GM12873 (cell line): ENCODE measurements around the gene KIF12.

Source experiments
- TF ChIP-seq, protein P1 (sequence below): IDR thresholded peaks from 2 replicates; pipeline ENCODE4 v1.5.1; 2012; ENCODE audit warnings: low read depth, mild to moderate bottlenecking, moderate library complexity, low read length, control low read depth; ENCODE audit not compliant: insufficient read depth; ENCODE audit errors: missing control alignments

KIF12 gene

DNA sequence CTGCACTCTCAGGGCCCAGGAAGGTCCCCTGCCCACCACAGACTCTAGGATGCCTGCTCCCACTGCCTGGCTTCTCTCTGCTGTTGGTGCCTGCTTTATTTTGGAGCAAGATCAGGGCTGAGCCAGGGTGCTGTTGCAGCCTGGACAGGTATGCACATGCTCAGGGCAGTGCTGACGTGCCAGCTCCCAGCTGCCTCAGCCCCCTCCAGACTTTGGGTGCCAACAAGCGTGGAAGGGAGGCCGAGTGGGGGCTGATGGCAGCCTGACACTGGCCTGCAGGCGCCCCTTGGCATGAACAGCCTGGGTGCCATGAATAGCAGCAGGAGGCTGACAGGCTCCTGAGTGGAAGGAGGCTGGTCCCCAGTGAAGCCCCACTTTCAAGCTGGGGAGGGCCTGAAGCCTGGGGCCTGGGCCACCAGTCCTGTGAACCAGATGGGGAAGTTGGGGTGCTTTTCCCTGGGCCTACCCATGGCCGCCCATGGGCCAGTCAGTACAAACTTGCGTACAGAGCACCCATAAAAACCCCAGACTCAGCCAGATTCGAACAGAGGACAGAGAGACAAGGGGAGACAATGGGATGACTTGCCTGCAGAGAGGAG lies 27.8 kb downstream of the KIF12 start:
- TF ChIP-seq, protein P1, sequence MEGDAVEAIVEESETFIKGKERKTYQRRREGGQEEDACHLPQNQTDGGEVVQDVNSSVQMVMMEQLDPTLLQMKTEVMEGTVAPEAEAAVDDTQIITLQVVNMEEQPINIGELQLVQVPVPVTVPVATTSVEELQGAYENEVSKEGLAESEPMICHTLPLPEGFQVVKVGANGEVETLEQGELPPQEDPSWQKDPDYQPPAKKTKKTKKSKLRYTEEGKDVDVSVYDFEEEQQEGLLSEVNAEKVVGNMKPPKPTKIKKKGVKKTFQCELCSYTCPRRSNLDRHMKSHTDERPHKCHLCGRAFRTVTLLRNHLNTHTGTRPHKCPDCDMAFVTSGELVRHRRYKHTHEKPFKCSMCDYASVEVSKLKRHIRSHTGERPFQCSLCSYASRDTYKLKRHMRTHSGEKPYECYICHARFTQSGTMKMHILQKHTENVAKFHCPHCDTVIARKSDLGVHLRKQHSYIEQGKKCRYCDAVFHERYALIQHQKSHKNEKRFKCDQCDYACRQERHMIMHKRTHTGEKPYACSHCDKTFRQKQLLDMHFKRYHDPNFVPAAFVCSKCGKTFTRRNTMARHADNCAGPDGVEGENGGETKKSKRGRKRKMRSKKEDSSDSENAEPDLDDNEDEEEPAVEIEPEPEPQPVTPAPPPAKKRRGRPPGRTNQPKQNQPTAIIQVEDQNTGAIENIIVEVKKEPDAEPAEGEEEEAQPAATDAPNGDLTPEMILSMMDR = no peak

DNA sequence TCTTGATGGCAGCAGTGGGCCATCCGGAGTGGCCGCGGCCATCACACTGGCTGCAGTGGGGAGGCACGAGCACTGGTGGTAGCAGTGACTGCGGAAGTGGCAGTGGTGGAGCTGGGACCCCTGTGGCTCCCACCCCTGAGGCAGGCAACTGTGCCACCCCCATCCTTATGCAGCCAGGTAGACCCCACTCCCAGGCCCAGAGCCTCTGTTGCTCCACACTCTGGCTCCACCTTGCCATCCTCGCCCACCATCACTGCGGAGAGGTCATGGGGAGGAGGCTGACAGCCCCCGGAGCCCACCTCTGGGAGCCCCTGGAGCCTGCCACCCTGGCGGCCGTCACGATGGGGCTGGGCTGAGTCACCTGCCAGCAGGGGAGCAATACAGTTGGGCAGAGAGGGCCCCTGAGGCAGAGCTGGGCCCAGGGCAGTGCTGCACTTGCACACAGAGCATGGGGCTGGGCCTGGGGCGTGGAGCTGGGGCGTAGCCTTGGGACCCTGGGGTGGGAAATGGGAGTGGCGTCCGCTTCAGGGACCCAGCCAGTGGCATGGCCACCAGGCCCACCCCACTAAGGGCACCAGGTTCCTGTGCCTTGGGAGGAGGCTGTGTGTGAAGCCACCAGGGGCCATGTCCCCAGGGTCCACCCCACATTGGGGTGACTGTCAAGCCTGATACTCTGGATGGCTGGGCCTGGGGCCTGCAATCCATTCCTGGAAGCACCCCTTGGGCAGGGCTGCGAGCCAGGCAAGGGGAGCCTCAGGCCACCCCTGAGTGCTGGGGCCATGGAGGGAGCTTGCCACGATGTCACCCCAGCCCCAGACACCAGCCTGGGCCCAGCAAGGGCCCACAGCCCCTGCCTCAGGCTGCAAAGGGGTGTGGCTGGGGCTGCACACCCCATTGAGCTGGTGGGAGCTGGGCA lies 28.6 kb downstream of the KIF12 start:
- TF ChIP-seq, protein P1 = no peak

DNA sequence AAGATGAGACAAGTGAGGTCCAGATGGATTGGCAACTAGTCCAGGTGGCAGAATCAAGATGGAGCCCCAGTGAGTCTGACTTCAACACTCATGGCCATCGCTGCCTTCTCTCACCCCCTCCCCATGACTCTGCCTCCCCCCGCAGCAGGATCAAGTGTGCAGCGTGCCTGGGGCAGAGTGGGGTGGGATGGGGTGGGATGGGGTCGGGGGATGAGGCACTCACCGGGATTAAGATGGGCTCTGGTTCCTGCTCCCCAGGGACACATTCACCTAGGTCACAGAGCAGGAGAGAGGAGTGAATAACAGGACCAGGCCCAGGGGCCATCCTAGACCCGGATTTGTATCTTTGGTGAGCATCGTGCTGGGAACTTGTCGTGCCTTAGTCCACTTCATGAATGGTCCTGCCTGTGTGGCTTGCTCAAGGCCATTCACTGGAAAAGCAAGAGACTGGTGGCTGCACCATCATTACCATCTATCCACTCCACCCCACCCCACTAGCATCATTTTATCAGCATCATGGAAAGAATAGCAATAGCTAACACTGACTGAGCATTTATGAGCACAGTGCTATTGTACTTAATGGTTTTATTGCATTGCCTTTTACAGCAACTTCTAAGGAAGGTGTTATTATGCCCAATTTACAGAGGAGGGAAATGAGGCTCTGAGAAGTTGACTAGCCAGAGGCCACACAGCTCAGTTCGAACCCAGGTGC lies 29.5 kb downstream of the KIF12 start:
- TF ChIP-seq, protein P1 = no peak

DNA sequence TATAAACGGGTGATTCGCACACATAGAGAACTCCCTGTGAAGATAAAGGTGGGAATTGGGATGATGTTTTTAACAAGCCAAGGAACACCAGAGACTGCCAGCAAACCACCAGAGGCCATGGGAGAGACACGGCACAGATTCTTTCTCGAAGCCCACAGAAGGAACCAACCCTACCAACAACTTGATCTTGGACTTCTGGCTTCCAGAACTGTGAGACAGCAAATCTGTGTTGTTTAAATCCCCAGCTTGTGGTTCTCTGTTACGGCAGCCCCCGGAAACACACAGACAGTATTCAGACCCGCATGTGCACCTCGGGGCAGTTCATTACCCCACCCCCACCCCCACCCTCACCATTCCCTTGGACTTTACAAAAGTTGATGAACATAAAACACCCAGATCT lies 33.8 kb downstream of the KIF12 start:
- TF ChIP-seq, protein P1 = no peak

DNA sequence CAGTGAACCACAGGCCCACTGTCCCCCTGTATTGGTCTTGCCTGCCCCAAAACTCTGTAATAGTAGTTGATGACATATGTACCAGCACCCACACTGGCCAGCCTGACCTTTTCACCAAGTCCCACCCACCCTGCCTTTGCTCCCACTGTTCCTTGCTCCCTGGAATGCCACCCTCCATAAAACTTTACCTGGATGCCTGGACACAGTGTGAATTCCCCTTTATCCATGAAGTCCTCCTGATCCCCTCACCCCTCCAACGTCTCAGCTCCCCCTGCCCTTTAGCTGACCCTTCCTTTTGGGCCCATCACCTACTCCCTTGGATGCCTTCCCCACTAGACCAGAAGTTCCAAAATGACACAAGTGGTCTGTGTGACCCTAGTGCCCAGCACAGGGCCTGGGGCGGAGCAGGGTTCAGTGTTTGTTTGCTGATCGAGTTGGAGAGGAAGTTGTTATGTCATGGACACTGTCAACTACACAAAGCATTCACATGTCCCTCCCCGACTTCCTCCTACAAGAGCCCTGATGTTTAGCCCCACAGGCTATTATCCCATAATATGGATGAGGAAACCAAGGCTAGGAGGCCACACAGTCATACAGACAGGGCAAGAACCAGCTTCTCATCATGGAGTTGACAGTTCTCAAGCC lies 37.1 kb downstream of the KIF12 start:
- TF ChIP-seq, protein P1 = no peak

DNA sequence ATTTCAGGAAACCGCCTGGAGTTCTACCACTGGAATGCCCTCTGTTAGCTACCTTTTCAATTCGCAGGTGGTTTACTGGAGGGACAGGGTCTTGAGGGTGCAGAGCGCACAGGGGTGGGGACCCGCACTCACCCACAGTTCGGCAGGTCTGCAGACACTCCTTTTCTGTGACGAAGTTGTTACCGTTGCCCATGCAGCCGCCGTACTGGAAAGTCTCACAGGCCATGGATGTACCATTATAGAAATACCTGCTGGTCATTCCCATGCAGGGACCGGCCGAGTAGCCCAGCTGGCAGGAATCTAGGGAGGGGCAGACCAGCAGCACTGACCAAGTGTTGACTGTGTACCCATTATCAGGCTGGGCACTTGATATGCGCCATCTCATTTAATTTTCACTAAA lies 37.8 kb downstream of the KIF12 start:
- TF ChIP-seq, protein P1 = no peak
